ENCODE results near the gene PNLDC1.
A peak's percentile ranks its signal among the peaks of the same experiment; 100 is the strongest.

The PNLDC1 gene

DNA sequence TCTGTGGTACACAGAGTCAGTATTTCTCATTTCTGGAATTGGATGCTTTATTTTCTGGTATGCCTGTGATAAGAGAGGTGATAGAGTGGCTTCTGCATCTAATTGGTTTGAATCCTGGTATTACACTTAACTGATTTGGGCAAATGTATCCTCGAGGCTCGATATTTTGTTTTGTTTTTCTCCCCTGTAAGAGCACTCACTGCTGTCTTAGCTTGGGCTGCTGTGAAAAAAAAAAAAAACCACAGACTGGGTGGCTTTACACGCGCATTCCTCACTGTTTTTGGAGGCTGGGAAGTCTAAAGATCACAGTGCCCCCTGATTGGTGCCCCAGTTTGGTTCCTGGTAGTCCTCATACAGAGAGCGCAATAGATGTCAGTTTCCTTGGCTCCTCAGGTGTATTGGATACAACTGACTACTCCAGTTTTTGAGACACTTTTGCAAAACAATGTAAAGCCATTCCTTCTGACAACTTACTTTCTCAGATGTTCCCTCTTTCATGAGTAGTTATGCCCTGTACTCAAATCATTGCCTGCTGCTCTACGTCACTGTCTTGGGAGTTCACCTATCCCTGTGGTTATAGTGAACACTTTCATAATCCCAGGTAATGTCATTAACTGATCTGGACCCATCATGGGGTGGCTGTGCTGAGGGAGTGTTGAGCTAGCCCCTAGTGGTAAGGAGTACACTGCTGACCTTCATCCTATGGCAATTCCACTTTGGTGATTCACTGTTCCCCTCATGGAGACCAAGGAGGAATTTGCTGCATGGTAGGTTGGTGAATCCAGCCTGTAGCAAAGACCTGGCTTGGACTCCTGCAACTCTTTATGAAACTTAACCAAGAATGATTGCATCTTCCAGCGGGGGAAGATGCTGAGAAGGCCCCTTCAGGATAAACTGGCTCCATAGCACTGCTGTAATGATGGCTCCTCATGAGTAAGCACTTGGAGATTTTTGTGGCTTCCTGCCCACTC is 41.8 kb upstream of the PNLDC1 start:
- TF ChIP-seq, protein P1, sequence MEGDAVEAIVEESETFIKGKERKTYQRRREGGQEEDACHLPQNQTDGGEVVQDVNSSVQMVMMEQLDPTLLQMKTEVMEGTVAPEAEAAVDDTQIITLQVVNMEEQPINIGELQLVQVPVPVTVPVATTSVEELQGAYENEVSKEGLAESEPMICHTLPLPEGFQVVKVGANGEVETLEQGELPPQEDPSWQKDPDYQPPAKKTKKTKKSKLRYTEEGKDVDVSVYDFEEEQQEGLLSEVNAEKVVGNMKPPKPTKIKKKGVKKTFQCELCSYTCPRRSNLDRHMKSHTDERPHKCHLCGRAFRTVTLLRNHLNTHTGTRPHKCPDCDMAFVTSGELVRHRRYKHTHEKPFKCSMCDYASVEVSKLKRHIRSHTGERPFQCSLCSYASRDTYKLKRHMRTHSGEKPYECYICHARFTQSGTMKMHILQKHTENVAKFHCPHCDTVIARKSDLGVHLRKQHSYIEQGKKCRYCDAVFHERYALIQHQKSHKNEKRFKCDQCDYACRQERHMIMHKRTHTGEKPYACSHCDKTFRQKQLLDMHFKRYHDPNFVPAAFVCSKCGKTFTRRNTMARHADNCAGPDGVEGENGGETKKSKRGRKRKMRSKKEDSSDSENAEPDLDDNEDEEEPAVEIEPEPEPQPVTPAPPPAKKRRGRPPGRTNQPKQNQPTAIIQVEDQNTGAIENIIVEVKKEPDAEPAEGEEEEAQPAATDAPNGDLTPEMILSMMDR (IDR thresholded peaks at IDR 0.05) = no peak
- no peak overlapping the region for H3K27ac ChIP-seq
- H3K4me3 ChIP-seq = no peak overlapping the region
- DNase-seq (ENCODE audit: low spot score) = no peak

DNA sequence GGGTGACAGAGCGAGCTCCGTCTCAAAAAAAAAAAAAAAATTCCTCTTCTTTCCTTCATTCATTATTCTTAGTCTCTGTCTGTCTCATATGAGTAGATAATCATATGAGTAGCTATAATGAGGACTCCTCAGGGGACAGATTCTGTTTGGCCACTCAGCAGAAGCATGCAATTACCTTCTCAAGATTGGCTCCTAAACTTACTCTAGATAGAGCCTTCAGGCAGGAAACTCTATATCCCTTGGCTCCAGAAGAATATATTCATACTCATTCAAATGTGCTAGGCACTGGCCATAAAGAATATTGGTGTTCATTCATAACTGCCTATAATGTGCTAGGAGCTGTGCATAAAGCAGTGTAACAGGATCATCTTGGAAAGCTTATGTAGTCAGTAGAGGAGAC is 40.4 kb upstream of the PNLDC1 start:
- Histone ChIP-seq H3K27ac (no peak overlapping the region), H3K4me3 (no peak overlapping the region)
- no peak for DNase-seq (ENCODE audit: low spot score)
- TF ChIP-seq, protein P1 (IDR thresholded peaks at IDR 0.05) = no peak

DNA sequence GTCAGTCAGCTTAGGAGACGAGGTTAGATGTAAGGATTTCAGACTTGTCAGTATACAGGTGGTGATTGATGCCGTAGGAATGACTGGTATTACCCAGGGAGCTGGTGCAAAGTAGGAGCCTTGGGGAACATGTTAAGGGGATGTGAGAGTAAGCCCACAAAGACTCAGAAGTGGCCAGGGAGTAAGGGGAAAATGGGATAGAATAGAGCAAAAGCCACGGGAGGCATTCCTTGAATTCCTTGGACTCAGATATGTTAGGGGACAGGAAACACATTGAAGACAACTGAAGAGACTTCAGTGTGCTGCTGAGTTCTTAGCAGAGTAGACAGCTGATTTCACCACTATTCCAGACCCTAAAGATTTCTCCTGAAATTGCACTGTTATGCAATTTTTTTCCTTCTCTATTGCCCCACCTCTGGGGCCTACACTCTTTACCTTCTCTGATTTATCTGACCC is 39.4 kb upstream of the PNLDC1 start:
- Histone ChIP-seq H3K27ac (peak overlapping the region; percentile 21 to 93), H3K4me3 (no peak overlapping the region)
- no peak for DNase-seq (ENCODE audit: low spot score)
- TF ChIP-seq, protein P1 (IDR thresholded peaks at IDR 0.05) = no peak

DNA sequence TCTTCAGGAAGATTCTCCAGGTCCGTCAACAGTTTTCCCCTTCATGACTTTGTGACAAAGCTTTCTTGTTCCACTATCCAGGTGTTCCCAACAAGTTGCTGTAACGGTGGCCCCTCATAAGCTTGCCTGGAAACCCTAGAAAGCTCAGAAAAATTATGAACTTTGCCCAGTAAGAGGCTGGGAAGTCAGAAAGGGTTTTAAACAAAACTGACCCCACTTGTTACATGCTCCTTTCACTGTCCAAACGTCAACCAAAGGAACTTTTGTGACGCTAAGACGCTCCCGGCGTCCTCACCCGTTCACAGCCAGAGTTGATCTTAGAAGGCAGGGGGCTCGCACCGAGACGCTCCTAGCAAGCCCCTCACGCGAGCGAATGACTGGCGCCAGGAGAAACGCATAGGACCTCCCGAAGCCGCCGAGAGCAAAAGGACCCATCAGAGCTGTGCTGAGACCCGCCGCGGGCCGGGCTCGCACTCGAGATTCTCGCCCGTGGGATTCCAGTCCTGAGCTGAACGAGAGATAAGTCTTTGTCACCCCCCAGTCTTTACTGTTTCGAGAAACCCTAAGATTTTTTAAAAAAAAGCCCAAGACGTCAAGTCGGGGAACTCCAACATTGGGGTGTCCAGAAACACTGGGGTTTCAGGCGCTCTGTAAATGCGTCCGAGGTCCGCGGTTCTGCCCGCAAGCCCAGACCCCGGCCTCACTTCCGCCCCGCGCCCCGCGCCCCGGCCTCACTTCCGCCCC is 38.8 kb upstream of the PNLDC1 start:
- peak; percentile 77 for DNase-seq (ENCODE audit: low spot score)
- TF ChIP-seq, protein P1 (IDR thresholded peaks at IDR 0.05) = no peak
- Histone ChIP-seq H3K27ac (peak overlapping the region; percentile 93 to 94), H3K4me3 (peak overlapping the region; percentile 74)

DNA sequence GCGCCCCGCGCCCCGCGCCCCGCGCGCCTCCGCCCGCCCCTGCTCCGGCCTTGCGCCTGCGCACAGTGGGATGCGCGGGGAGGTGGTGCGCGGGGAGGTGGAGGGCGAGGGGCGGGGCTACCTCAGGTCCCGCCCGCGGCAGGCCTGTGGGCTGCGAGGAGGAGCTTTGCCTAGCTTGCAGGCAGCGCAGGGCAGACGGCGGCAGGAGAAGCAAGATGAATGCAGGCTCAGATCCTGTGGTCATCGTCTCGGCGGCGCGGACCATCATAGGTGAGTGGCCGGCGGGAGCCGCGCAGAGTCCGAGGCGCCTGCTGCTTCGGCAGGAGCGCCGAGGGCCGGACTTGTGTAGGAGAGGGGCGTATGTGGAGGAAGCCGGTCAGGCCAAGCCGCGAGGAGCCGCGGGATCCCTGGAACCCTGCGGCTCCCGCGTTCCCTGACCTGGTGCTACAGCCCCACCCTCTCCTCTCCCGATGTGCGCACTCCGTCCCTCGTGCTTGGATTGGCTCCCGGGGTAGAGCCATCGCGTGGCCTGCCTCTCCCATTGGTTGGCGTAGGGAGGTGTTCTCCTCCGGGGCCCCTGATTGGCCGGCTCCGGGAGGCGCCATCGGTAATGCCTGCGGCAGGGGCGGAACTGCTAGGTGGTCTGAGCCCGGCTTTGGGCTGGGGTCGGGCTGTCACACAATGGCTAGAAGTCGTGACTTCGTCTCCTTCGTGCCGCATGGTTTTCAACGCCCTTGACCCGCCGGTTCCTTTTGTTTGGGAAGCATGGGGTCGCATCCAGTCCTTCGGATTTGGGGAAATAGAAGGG is 38.0 kb upstream of the PNLDC1 start, which contains the start of gene ACAT2:
Gene ACAT2 (plus strand): TSS at position 173 of the 808 bp plus-strand sequence. CDS start 43 bp downstream, at position 216.
- Histone ChIP-seq H3K4me3 (peak within 1 kb of the TSS; percentile 74), H3K27ac (peak within 1 kb of the TSS; percentile 93 to 94)
- TF ChIP-seq, protein P1 (IDR thresholded peaks at IDR 0.05) = no peak
- DNase-seq (ENCODE audit: low spot score) = peak; percentile 98

DNA sequence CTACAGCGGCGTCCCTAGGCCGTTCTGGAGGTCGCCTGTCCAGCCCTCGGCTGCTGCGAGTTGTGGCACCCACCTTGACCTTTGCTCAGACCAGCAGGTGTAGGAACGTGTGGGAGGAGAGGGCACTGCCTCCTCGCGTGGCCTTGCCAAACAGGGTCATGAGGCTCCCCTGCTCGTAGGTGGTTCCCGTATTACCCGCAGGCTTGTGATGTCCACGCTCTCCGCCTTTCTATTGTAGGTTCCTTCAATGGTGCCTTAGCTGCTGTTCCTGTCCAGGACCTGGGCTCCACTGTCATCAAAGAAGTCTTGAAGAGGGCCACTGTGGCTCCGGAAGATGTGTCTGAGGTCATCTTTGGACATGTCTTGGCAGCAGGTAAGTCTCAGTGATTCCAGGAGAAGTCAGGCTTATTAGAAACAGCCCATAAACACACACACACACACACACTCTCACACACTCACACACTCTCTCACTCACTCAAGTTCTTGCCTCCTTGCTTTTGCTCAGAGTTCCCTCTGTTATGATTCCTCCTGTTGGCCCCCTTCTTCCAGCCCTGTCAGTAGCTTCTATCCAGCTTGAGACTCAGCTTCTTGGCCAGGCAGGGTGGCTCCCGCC is 37.3 kb upstream of the PNLDC1 start:
- no peak for DNase-seq (ENCODE audit: low spot score)
- Histone ChIP-seq H3K4me3 (peak overlapping the region; percentile 74), H3K27ac (peak overlapping the region; percentile 93 to 94)
- TF ChIP-seq, protein P1 (IDR thresholded peaks at IDR 0.05) = no peak
